ENCODE results near the gene TBCK.

DNA sequence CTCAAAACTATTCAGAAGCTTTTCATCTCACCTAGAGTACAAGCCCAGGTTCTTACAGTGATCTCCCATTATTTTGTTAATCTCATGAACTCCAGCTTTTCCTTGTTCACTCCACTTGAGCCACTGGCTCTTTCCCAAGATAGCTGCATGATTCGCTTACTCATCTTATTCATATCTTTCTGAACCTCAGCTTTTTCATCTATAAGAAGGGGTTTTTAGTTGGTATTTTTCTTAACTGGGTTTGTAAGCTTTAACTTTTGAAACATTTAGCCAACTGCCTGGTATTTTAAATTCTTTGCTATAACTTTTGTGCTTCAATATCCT lies 28.6 kb upstream of the TBCK start:
- TF ChIP-seq, protein P1, sequence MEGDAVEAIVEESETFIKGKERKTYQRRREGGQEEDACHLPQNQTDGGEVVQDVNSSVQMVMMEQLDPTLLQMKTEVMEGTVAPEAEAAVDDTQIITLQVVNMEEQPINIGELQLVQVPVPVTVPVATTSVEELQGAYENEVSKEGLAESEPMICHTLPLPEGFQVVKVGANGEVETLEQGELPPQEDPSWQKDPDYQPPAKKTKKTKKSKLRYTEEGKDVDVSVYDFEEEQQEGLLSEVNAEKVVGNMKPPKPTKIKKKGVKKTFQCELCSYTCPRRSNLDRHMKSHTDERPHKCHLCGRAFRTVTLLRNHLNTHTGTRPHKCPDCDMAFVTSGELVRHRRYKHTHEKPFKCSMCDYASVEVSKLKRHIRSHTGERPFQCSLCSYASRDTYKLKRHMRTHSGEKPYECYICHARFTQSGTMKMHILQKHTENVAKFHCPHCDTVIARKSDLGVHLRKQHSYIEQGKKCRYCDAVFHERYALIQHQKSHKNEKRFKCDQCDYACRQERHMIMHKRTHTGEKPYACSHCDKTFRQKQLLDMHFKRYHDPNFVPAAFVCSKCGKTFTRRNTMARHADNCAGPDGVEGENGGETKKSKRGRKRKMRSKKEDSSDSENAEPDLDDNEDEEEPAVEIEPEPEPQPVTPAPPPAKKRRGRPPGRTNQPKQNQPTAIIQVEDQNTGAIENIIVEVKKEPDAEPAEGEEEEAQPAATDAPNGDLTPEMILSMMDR (conservative IDR thresholded peaks at IDR 0.05), result no peak
- TF ChIP-seq ZFX (IDR thresholded peaks at IDR 0.05), result no peak
